ENCODE data around the gene CYLD. TPM values are rescaled to one million over a fixed set of nuclear protein-coding genes. Genes with fewer than 3 reads are reported as not detected.

The CYLD gene
- total RNA-seq, 1 donor from 2014 or later = 33.9 TPM

- intact Hi-C loops (cut with DNase I) = no loop called here
- H3K36me3 ChIP-seq = no peaks in the 10 kb centered on the region
- no peaks in the 10 kb centered on the region for H3K9me3 ChIP-seq
- no peak for TF ChIP-seq CTCF (IDR thresholded peaks at IDR 0.05)
- TF ChIP-seq POLR2A (IDR thresholded peaks at IDR 0.05) = no peak
- no peak for TF ChIP-seq POLR2AphosphoS5 (IDR thresholded peaks at IDR 0.05; ENCODE audit: insufficient read depth in 1 of 2, low read depth in 1 of 2)
- H3K27me3 ChIP-seq = no peaks in the 10 kb centered on the region
- no peaks in the 10 kb centered on the region for H3K4me1 ChIP-seq
- H3K27ac ChIP-seq = no peak overlapping the region
- DNase-seq (ENCODE audit: extremely low spot score in 2 of 2) = peak; percentile 43 to 79
- H3K4me3 ChIP-seq = no peak overlapping the region
These were observed 93.6 kb downstream of the CYLD start for GRCh38 chr16:50835358-50836060.

- intact Hi-C loops (cut with DNase I) = no loop called here
These were observed 94.3 kb downstream of the CYLD start for GRCh38 chr16:50836121-50836621.

GRCh38 chr16:50837324-50837723 lies 95.4 kb downstream of the CYLD start:
- TF ChIP-seq POLR2A (IDR thresholded peaks at IDR 0.05) (no peak), POLR2AphosphoS5 (IDR thresholded peaks at IDR 0.05; ENCODE audit: insufficient read depth in 1 of 2, low read depth in 1 of 2) (no peak), CTCF (IDR thresholded peaks at IDR 0.05) (no peak)
- DNase-seq (ENCODE audit: extremely low spot score in 2 of 2) = peak; percentile 20 to 40
- Histone ChIP-seq H3K4me1 (peaks cover 6% of the 10 kb centered on the region), H3K4me3 (no peak overlapping the region), H3K27me3 (no peaks in the 10 kb centered on the region), H3K27ac (no peak overlapping the region), H3K9me3 (no peaks in the 10 kb centered on the region), H3K36me3 (no peaks in the 10 kb centered on the region)
- intact Hi-C loops (cut with DNase I) = no loop called here

More at GRCh38 chr16:50836121-50836621, 94.3 kb downstream of the CYLD start:
- Histone ChIP-seq H3K9me3 (no peaks in the 10 kb centered on the region), H3K27me3 (no peaks in the 10 kb centered on the region), H3K36me3 (no peaks in the 10 kb centered on the region), H3K4me1 (peaks cover under 1% of the 10 kb centered on the region), H3K4me3 (no peak overlapping the region), H3K27ac (no peak overlapping the region)
- DNase-seq (ENCODE audit: extremely low spot score in 2 of 2) = peak; percentile 13 to 34
- TF ChIP-seq POLR2A (IDR thresholded peaks at IDR 0.05) (no peak), CTCF (IDR thresholded peaks at IDR 0.05) (no peak), POLR2AphosphoS5 (IDR thresholded peaks at IDR 0.05; ENCODE audit: insufficient read depth in 1 of 2, low read depth in 1 of 2) (no peak)

- H3K9me3 ChIP-seq = no peaks in the 10 kb centered on the region
- intact Hi-C loops (cut with DNase I) = no loop called here
- DNase-seq (ENCODE audit: extremely low spot score in 2 of 2) = peak; percentile 11 to 22
- TF ChIP-seq POLR2A (IDR thresholded peaks at IDR 0.05) = no peak
- TF ChIP-seq CTCF (IDR thresholded peaks at IDR 0.05) = no peak
- no peak overlapping the region for H3K4me3 ChIP-seq
- H3K36me3 ChIP-seq = no peaks in the 10 kb centered on the region
- no peaks in the 10 kb centered on the region for H3K27me3 ChIP-seq
- peaks cover 6% of the 10 kb centered on the region for H3K4me1 ChIP-seq
- no peak overlapping the region for H3K27ac ChIP-seq
These were observed 96.3 kb downstream of the CYLD start for GRCh38 chr16:50838165-50838564.

- no peak for TF ChIP-seq POLR2A (IDR thresholded peaks at IDR 0.05)
- no peak for TF ChIP-seq POLR2AphosphoS5 (IDR thresholded peaks at IDR 0.05; ENCODE audit: insufficient read depth in 1 of 2, low read depth in 1 of 2)
- no peak for TF ChIP-seq CTCF (IDR thresholded peaks at IDR 0.05)
- no peak overlapping the region for H3K27ac ChIP-seq
These were observed 97.0 kb downstream of the CYLD start for GRCh38 chr16:50838885-50839284.

More at GRCh38 chr16:50838885-50839284, 97.0 kb downstream of the CYLD start:
- no peaks in the 10 kb centered on the region for H3K27me3 ChIP-seq
- peaks cover 6% of the 10 kb centered on the region for H3K4me1 ChIP-seq
- no peaks in the 10 kb centered on the region for H3K36me3 ChIP-seq
- intact Hi-C loops (cut with DNase I) = no loop called here
- DNase-seq (ENCODE audit: extremely low spot score in 2 of 2) = peak in 1 of 2 donors; percentile 25
- no peak overlapping the region for H3K4me3 ChIP-seq
- no peaks in the 10 kb centered on the region for H3K9me3 ChIP-seq

Measured in vagina (tissue), 2 donors.